PC-9 (cell line): ENCODE data around the gene TBCD. TPM values are rescaled to one million over a fixed set of nuclear protein-coding genes. Genes with fewer than 3 reads are reported as not detected.

Source experiments
- BruUV-seq: library from RNA; stranded (reverse); fragments of 400-500 nt; replicated peaks from 2 replicates; lab custom pipeline; 2021; lab: Mats Ljungman, UMichigan
- CTCF ChIA-PET: fragments of 300-600 bp; sonication (Branson Sonifier 250); formaldehyde crosslinking; loops from one replicate; lab custom pipeline; 2022; ENCODE audit warnings: antibody characterized with exemption; lab: Charles Lee
- POLR2A ChIA-PET: fragments of 300-600 bp; sonication (Branson Sonifier 250); formaldehyde crosslinking; loops from one replicate; lab custom pipeline; 2022; ENCODE audit warnings: antibody characterized with exemption; ENCODE audit not compliant: unreplicated experiment; lab: Charles Lee
- DNase-seq, 2 experiments: peaks; one replicate each; pipeline versions ENCODE4 v3.0.0 to v3.0.0-alpha.2; 2015 to 2022; ENCODE audit warnings: mixed read lengths in 1 of 2
- H2AFZ ChIP-seq: fragments of 200-600 bp; sonication (generic); 2 replicates; pipeline ENCODE4 v1.8.1; 2017; ENCODE audit warnings: antibody characterized with exemption
- H3F3A ChIP-seq: fragments of 200-600 bp; sonication (generic); 2 replicates; pipeline ENCODE4 v1.8.1; 2017; ENCODE audit warnings: antibody characterized with exemption, mild to moderate bottlenecking, low read depth; ENCODE audit not compliant: insufficient read depth
- H3K27ac ChIP-seq: fragments of 200-600 bp; sonication (generic); 2 replicates; pipeline ENCODE4 v1.6.1; 2016; ENCODE audit warnings: mixed run types
- H3K27me3 ChIP-seq: fragments of 200-600 bp; sonication (generic); 2 replicates; pipeline ENCODE4 v1.6.1; 2016; ENCODE audit warnings: low read depth, mixed run types; ENCODE audit not compliant: insufficient read depth
- H3K36me3 ChIP-seq: fragments of 200-600 bp; sonication (generic); 2 replicates; pipeline ENCODE4 v1.6.1; 2016; ENCODE audit warnings: low read depth, mixed run types
- H3K4me1 ChIP-seq: fragments of 200-600 bp; sonication (generic); replicated peaks from 2 replicates; pipeline ENCODE4 v1.6.1; 2016; ENCODE audit warnings: mixed run types; ENCODE audit not compliant: insufficient read depth
- H3K4me2 ChIP-seq: fragments of 200-600 bp; sonication (generic); 2 replicates; pipeline ENCODE4 v1.6.1; 2017; ENCODE audit warnings: mixed run types
- H3K4me3 ChIP-seq: fragments of 200-600 bp; sonication (generic); 2 replicates; pipeline ENCODE4 v1.6.1; 2016; ENCODE audit warnings: mixed run types
- H3K79me2 ChIP-seq: fragments of 200-600 bp; sonication (generic); 2 replicates; pipeline ENCODE4 v1.6.1; 2017; ENCODE audit warnings: low read depth, mixed run types
- H3K9me2 ChIP-seq: fragments of 200-600 bp; sonication (generic); 2 replicates; pipeline ENCODE4 v1.8.1; 2017; ENCODE audit warnings: mild to moderate bottlenecking; ENCODE audit not compliant: insufficient read depth
- H3K9me3 ChIP-seq: fragments of 200-600 bp; sonication (generic); 2 replicates; pipeline ENCODE4 v1.8.1; 2016; ENCODE audit warnings: low read depth; ENCODE audit not compliant: insufficient read depth
- H4K20me1 ChIP-seq: fragments of 200-600 bp; sonication (generic); 2 replicates; pipeline ENCODE4 v1.8.1; 2017; ENCODE audit not compliant: insufficient read depth
- EZH2 ChIP-seq: fragments of 200-600 bp; sonication (generic); IDR thresholded peaks from 2 replicates; pipeline ENCODE4 v1.8.0; 2017; ENCODE audit warnings: antibody characterized with exemption, low read depth
- intact Hi-C: fragments of 100-400 bp; cut with micrococcal nuclease; formaldehyde crosslinking; loops from one replicate; pipeline ENCODE4 v1.10.0; 2022; ENCODE audit not compliant: unreplicated experiment
- total RNA-seq: library from RNA; stranded (reverse); gene quantifications from 2 replicates; pipeline ENCODE4 v1.2.3, GENCODE V29; 2021
- TF ChIP-seq, protein P1 (sequence below): fragments of 200-600 bp; sonication (generic); conservative IDR thresholded peaks from 2 replicates; pipeline ENCODE4 v1.6.1; 2017; ENCODE audit warnings: mixed run types, antibody characterized with exemption, mild to moderate bottlenecking, moderate library complexity

TBCD gene
- total RNA-seq, 1 experiment from 2014 or later = 115 TPM

- Histone ChIP-seq H3K9me3 (no peaks in the 10 kb centered on the region), H3F3A (peaks cover 3% of the 10 kb centered on the region; the same call in 1 of the 2 replicates), H3K4me3 (no peak overlapping the region), H3K4me2 (no peak overlapping the region), H3K27ac (no peak overlapping the region), H2AFZ (no peak overlapping the region), H3K4me1 (no peaks in the 10 kb centered on the region; the same call in 1 of the 2 replicates), H4K20me1 (no peaks in the 10 kb centered on the region; the same call in 1 of the 2 replicates), H3K79me2 (peaks cover 6% of the 10 kb centered on the region), H3K27me3 (no peaks in the 10 kb centered on the region), H3K9me2 (no peaks in the 10 kb centered on the region), H3K36me3 (no peaks in the 10 kb centered on the region)
- intact Hi-C loops = loop anchor here (10.0 kb wide), 1 partner anchor 68 kb away; the partner anchor contains the start of gene WDR45B
- no peak for DNase-seq
- BruUV-seq = no TSS peak
- no peak for TF ChIP-seq EZH2
- TF ChIP-seq, protein P1, sequence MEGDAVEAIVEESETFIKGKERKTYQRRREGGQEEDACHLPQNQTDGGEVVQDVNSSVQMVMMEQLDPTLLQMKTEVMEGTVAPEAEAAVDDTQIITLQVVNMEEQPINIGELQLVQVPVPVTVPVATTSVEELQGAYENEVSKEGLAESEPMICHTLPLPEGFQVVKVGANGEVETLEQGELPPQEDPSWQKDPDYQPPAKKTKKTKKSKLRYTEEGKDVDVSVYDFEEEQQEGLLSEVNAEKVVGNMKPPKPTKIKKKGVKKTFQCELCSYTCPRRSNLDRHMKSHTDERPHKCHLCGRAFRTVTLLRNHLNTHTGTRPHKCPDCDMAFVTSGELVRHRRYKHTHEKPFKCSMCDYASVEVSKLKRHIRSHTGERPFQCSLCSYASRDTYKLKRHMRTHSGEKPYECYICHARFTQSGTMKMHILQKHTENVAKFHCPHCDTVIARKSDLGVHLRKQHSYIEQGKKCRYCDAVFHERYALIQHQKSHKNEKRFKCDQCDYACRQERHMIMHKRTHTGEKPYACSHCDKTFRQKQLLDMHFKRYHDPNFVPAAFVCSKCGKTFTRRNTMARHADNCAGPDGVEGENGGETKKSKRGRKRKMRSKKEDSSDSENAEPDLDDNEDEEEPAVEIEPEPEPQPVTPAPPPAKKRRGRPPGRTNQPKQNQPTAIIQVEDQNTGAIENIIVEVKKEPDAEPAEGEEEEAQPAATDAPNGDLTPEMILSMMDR = no peak
- CTCF ChIA-PET = no interaction called here
- POLR2A ChIA-PET = no interaction called here
Measured at GRCh38 chr17:82713071-82713723, 38.7 kb upstream of the TBCD start.

- intact Hi-C loops = loop anchor here (10.0 kb wide), 1 partner anchor 72 kb away; the partner anchor contains the start of gene WDR45B
- no TSS peak for BruUV-seq
Measured at GRCh38 chr17:82716203-82717010, 35.5 kb upstream of the TBCD start, which contains the start of gene FN3KRP. Gene FN3KRP (plus strand): TSS chr17:82716706. CDS start chr17:82716756, 50 bp downstream.

More at GRCh38 chr17:82716203-82717010, 35.5 kb upstream of the TBCD start, which contains the start of gene FN3KRP:
- TF ChIP-seq EZH2 = no peak
- TF ChIP-seq, protein P1 = no peak
- no peaks in the 10 kb centered on the region; the same call in 1 of the 2 replicates for H3K4me1 ChIP-seq
- peak within 1 kb of the TSS; percentile 71 for H3K4me2 ChIP-seq
- no peaks in the 10 kb centered on the region; the same call in 1 of the 2 replicates for H4K20me1 ChIP-seq
- H3K4me3 ChIP-seq = peak within 1 kb of the TSS; percentile 68
- peak; percentile 72 to 84 for DNase-seq
- no peaks in the 10 kb centered on the region for H3K27me3 ChIP-seq
- no peaks in the 10 kb centered on the region for H3K36me3 ChIP-seq
- H3K9me3 ChIP-seq = no peaks in the 10 kb centered on the region
- peaks cover 6% of the 10 kb centered on the region for H3K79me2 ChIP-seq
- H3F3A ChIP-seq = no peaks in the 10 kb centered on the region
- H3K27ac ChIP-seq = no peak within 1 kb of the TSS
- ChIA-PET POLR2A (interaction anchor here (0.7 to 0.9 kb wide), 4 partner anchors 11 to 435 kb away, joined by 4 to 31 read pairs (median 13); no protein-coding TSS in a partner anchor), CTCF (interaction anchor here (0.5 to 0.8 kb wide), 3 partner anchors 31 to 195 kb away, joined by 4 to 8 read pairs (median 4); no protein-coding TSS in a partner anchor)
- H2AFZ ChIP-seq = peak within 1 kb of the TSS; percentile 86
- H3K9me2 ChIP-seq = no peaks in the 10 kb centered on the region
